Karpas-422 (cell line): ENCODE data around the gene NPDC1. TPM values are rescaled to one million over a fixed set of nuclear protein-coding genes. Genes with fewer than 3 reads are reported as not detected.

Source experiments
- DNase-seq: peaks from one replicate; pipeline ENCODE4 v3.0.0-alpha.2; 2015
- H2AFZ ChIP-seq: fragments of 200-600 bp; sonication (generic); 2 replicates; pipeline ENCODE4 v1.6.1; 2014; ENCODE audit warnings: antibody characterized with exemption, low read length, mixed read lengths
- H3K27ac ChIP-seq: fragments of 200-600 bp; sonication (generic); 2 replicates; pipeline ENCODE4 v1.5.1; 2014; ENCODE audit warnings: mild to moderate bottlenecking, low read length, moderate library complexity
- H3K27me3 ChIP-seq: fragments of 200-600 bp; sonication (generic); 2 replicates; pipeline ENCODE4 v1.6.1; 2014; ENCODE audit warnings: low read length, mixed read lengths
- H3K36me3 ChIP-seq: fragments of 200-600 bp; sonication (generic); 2 replicates; pipeline ENCODE4 v1.6.1; 2014; ENCODE audit warnings: low read length, mixed read lengths; ENCODE audit not compliant: insufficient read depth
- H3K4me1 ChIP-seq: fragments of 200-600 bp; sonication (generic); 2 replicates; pipeline ENCODE4 v1.6.1; 2014; ENCODE audit warnings: mild to moderate bottlenecking, low read length, mixed read lengths
- H3K4me2 ChIP-seq: fragments of 200-600 bp; sonication (generic); 2 replicates; pipeline ENCODE4 v1.6.1; 2014; ENCODE audit warnings: low read length, low read depth, mild to moderate bottlenecking; ENCODE audit not compliant: poor library complexity, severe bottlenecking
- H3K4me3 ChIP-seq: fragments of 200-600 bp; sonication (generic); 2 replicates; pipeline ENCODE4 v1.5.1; 2014; ENCODE audit warnings: mild to moderate bottlenecking, antibody characterized with exemption, low read length, mixed read lengths
- H3K79me2 ChIP-seq: fragments of 200-600 bp; sonication (generic); 2 replicates; pipeline ENCODE4 v1.6.1; 2014; ENCODE audit warnings: mild to moderate bottlenecking, low read length, mixed read lengths
- H3K9ac ChIP-seq: fragments of 200-600 bp; sonication (generic); 2 replicates; pipeline ENCODE4 v1.6.0; 2014; ENCODE audit warnings: low read length
- H3K9me2 ChIP-seq: fragments of 200-600 bp; sonication (generic), shearing (Covaris generic); replicated peaks from 2 replicates; pipeline ENCODE4 v1.6.0; 2014; ENCODE audit warnings: mild to moderate bottlenecking, low read length, moderate library complexity; ENCODE audit not compliant: insufficient read depth
- H3K9me3 ChIP-seq: fragments of 300-700, 200-600 bp; sonication (generic); 2 replicates; pipeline ENCODE4 v1.6.1; 2014; ENCODE audit warnings: low read length, mixed read lengths
- H4K20me1 ChIP-seq: fragments of 200-600 bp; sonication (generic); 2 replicates; pipeline ENCODE4 v1.6.1; 2014; ENCODE audit warnings: mild to moderate bottlenecking, antibody characterized with exemption, low read length, low read depth; ENCODE audit not compliant: insufficient read depth
- total RNA-seq: library from RNA; depleted of rRNA; stranded (reverse); fragments of >200 nt; shearing (Covaris generic); gene quantifications from 2 replicates; pipeline ENCODE4 v1.2.3, GENCODE V29; 2014; ENCODE audit warnings: low replicate concordance

NPDC1 gene
- total RNA-seq, 1 experiment from 2014 or later, result not detected

DNA sequence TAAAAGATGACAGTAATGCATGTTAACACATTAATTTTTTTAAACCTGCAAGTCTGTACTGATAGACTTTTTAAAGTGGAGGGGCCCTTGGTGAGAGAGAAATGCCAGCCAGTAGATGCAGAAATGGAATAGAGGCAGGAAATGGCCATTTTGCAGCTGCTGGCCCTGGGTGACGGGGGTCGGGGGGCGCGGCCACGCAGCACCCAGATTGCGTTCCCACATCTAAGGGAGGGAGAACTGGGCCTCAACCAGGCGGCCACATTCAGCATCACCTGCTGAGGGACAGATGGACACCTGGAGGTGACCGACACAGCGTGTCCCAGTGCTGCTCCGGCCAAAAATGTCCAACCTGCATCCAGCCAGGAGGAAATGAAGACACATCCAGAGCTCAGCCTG, 43.3 kb downstream of the NPDC1 start:
- Histone ChIP-seq H3K4me2 (no peak overlapping the region), H3K9me2 (no peaks in the 10 kb centered on the region), H3K79me2 (no peaks in the 10 kb centered on the region), H3K27ac (no peak overlapping the region), H4K20me1 (no peaks in the 10 kb centered on the region), H3K9ac (no peak overlapping the region), H3K4me3 (no peak overlapping the region), H2AFZ (no peak overlapping the region), H3K9me3 (no peaks in the 10 kb centered on the region), H3K36me3 (no peaks in the 10 kb centered on the region), H3K27me3 (no peaks in the 10 kb centered on the region), H3K4me1 (peaks cover 9% of the 10 kb centered on the region)
- no peak for DNase-seq

DNA sequence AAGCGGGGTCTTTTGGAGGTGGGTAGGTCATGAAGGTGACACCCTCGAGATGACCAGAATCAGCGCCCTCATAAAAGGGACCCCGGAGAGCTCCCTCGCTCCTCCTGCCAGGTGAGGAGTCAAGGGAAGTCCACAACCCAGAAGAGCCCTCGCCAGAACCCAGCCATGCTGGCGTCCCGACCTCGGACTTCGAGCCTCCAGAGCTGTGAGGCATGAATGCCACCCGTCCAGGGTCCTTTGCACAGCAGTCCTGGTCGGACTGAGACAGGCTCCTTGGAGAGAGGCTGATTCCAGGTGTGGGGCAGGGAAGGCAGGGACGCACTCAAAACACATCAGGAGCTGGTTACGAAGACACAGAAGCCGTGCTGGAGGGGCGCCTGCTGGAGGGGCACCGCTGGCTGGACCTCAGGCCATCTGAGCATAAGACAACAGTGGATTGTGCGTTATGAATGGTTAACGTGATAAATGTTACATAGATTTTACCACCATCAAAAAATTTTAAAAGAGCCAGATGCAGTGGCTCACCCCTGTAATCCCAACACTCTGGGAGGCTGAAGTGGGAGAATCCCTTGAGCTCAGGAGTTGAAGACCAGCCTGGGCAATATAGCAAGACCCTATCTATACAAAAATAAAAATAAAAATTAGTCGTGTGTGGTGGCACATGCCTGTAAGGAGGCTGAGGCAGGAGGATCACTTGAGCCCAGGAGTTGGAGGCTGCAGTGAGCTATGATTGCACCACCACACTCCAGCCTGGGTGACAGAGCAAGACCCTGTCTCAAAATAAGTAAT, 43.9 kb downstream of the NPDC1 start:
- no peak overlapping the region for H3K4me3 ChIP-seq
- H3K4me2 ChIP-seq, result no peak overlapping the region
- H3K9me2 ChIP-seq, result no peaks in the 10 kb centered on the region
- DNase-seq, result no peak
- H3K79me2 ChIP-seq, result no peaks in the 10 kb centered on the region
- peaks cover 9% of the 10 kb centered on the region for H3K4me1 ChIP-seq
- H4K20me1 ChIP-seq, result no peaks in the 10 kb centered on the region
- H3K36me3 ChIP-seq, result no peaks in the 10 kb centered on the region
- no peak overlapping the region for H3K9ac ChIP-seq
- H3K27ac ChIP-seq, result no peak overlapping the region
- no peaks in the 10 kb centered on the region for H3K9me3 ChIP-seq
- H2AFZ ChIP-seq, result no peak overlapping the region
- no peaks in the 10 kb centered on the region for H3K27me3 ChIP-seq

DNA sequence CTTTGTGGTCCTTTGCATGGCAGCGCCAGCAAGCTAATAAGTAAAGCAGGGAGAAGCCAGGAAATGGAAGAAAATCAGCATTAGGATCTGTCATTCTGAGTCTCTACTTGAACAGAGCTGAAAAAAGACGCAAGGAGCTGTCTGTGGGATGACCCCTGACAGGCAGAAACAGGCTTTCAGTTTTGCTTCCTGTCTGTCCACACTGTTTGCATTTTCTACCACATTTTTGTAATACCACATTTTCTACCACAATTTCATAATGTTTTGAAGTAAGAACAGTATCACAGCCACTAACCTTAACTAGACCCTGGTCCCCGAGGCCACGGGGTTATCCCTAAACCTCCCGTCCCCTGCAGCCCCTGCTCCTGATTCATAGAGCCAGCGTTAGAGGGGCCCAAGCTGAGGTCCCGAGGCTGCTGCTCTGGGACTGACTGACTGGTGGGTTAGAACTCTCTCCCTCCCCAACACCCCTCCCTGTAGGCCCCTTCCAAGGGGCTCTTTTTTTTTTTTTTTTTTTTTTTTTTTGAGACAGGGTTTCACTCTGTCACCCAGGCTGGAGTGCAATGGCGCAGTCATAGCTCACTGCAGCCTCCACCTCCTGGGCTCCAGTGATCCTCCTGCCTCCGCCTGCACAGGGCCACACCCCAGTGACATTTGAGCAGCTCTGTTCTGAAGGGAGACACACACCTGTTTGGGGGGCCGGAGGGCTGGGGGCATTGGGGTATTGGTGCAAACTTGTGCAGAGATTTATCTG, 45.6 kb downstream of the NPDC1 start:
- no peaks in the 10 kb centered on the region for H3K9me2 ChIP-seq
- no peak overlapping the region for H3K27ac ChIP-seq
- H3K79me2 ChIP-seq, result no peaks in the 10 kb centered on the region
- no peaks in the 10 kb centered on the region for H3K9me3 ChIP-seq
- peak overlapping the region; percentile 42 for H3K9ac ChIP-seq
- no peaks in the 10 kb centered on the region for H4K20me1 ChIP-seq
- H2AFZ ChIP-seq, result peak overlapping the region; percentile 65; the same call in 1 of the 2 replicates
- DNase-seq, result no peak
- no peaks in the 10 kb centered on the region for H3K36me3 ChIP-seq
- no peak overlapping the region for H3K4me3 ChIP-seq
- H3K27me3 ChIP-seq, result no peaks in the 10 kb centered on the region
- H3K4me2 ChIP-seq, result peak overlapping the region; percentile 14
- H3K4me1 ChIP-seq, result peaks cover 14% of the 10 kb centered on the region

DNA sequence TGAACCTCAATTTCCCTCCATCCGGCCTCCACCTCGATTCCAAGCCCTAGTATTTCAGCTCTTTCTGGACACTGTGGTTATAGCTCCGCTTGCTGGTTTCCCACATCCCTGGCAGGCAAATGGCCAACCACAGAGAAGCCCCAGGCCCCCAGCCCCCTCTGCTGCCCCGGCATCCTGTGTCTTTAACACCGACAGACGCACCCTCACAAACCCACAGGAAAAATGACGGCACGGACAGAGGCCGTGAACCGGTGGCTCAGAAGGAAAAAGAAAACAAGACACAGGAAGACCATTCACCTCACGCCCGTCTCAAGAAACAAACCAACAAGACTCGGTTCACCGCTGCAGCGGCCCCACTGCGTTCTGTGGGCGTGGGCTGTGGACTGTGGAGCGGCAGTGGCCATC, 48.1 kb downstream of the NPDC1 start:
- no peaks in the 10 kb centered on the region for H3K9me3 ChIP-seq
- H3K27ac ChIP-seq, result no peak overlapping the region
- no peaks in the 10 kb centered on the region for H3K27me3 ChIP-seq
- H3K4me2 ChIP-seq, result no peak overlapping the region
- H3K4me1 ChIP-seq, result peaks cover 24% of the 10 kb centered on the region
- H3K9ac ChIP-seq, result no peak overlapping the region
- H3K4me3 ChIP-seq, result no peak overlapping the region
- no peak for DNase-seq
- 0 out of 2 replicates have a peak, but pooled peaks cover 5% of the 10 kb centered on the region for H3K79me2 ChIP-seq
- H3K36me3 ChIP-seq, result no peaks in the 10 kb centered on the region
- no peaks in the 10 kb centered on the region for H3K9me2 ChIP-seq
- no peak overlapping the region for H2AFZ ChIP-seq
- peaks cover 6% of the 10 kb centered on the region; the same call in 1 of the 2 replicates for H4K20me1 ChIP-seq

DNA sequence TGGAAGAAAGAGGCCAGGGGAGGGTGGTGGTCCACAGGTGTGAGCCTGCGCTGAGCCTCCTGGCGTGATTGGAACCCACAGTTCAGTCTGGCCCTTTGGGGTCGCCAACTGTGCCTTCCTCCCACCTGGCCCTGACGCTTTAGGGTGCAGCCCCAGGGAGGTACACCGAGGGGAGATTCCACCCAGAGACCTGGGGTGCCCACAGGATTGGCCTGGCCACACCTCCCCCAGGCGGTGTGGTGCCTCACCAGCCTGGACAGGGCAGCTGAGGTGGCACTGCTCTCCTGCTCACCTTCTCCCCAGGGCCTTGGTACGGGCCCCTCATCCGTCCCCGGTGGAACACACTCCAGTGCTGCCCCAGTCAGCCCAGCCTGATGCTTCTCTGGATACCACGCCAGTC, 48.6 kb downstream of the NPDC1 start:
- H3K4me2 ChIP-seq, result no peak overlapping the region
- H3K4me1 ChIP-seq, result peaks cover 29% of the 10 kb centered on the region
- H4K20me1 ChIP-seq, result peaks cover 6% of the 10 kb centered on the region; the same call in 1 of the 2 replicates
- no peak for DNase-seq
- H3K27ac ChIP-seq, result no peak overlapping the region
- no peaks in the 10 kb centered on the region for H3K27me3 ChIP-seq
- no peak overlapping the region for H3K9ac ChIP-seq
- no peak overlapping the region for H3K4me3 ChIP-seq
- H3K9me2 ChIP-seq, result no peaks in the 10 kb centered on the region
- no peaks in the 10 kb centered on the region for H3K36me3 ChIP-seq
- H3K9me3 ChIP-seq, result no peaks in the 10 kb centered on the region
- 0 out of 2 replicates have a peak, but pooled peaks cover 5% of the 10 kb centered on the region for H3K79me2 ChIP-seq
- H2AFZ ChIP-seq, result no peak overlapping the region

DNA sequence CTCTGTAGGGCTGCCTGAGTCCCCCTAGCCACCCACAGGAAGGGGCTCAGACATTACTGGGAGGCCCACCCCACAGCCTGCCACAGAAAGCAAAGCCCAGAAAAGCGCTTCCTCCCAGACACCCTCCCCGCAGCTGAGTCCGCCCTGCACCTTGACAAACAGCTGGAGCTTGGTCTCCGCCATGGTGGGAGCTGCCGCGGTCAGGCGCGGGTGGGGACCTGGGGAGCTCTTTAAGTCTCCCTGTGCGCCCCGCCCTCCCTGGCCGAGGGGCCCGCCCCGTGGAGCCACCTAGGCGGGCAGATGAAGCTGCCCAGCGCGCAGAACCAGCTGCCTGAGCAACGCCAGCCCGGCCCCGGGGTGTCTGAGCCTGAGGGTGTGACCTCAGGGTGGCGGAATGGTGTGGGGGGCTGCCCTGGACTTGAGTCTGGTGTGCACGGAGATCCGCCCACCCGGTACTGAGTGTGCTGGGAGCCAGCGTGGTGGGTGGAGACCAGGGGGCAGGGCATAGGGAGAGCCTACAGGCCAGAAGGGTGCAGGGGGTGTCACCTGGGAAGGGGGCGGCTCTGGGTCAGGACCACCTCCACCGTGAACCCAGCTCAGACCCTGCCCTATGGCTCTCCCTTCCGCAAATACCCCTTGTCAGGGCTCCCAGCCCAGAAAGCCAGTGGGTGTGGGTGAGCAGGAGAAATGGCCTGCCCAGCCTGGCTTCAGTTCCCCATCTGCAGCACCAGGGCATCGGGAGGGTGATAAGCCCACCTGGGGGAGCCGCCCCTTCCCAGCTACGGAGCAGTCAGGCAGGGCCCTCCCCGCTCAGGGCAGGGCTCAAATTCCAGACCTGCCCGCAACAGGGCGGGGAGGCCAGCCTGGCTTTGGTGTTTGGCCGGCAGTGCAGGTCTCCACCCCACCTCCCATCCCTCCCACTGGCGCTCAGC, 49.4 kb downstream of the NPDC1 start, which contains the start of gene CLIC3:
TSS of gene CLIC3 (minus strand) at position 208 of the 932 bp plus-strand sequence. CDS start at position 183, 25 bp downstream.
- Histone ChIP-seq H3K9ac (no peak within 1 kb of the TSS), H3K27ac (no peak within 1 kb of the TSS), H4K20me1 (peaks cover 6% of the 10 kb centered on the region; the same call in 1 of the 2 replicates), H3K4me1 (peaks cover 30% of the 10 kb centered on the region), H3K4me3 (no peak within 1 kb of the TSS), H3K36me3 (no peaks in the 10 kb centered on the region), H2AFZ (no peak within 1 kb of the TSS), H3K9me3 (no peaks in the 10 kb centered on the region), H3K79me2 (0 out of 2 replicates have a peak, but pooled peaks cover 5% of the 10 kb centered on the region), H3K4me2 (peak within 1 kb of the TSS; percentile 30), H3K9me2 (no peaks in the 10 kb centered on the region), H3K27me3 (no peaks in the 10 kb centered on the region)
- peak; percentile 66 for DNase-seq

DNA sequence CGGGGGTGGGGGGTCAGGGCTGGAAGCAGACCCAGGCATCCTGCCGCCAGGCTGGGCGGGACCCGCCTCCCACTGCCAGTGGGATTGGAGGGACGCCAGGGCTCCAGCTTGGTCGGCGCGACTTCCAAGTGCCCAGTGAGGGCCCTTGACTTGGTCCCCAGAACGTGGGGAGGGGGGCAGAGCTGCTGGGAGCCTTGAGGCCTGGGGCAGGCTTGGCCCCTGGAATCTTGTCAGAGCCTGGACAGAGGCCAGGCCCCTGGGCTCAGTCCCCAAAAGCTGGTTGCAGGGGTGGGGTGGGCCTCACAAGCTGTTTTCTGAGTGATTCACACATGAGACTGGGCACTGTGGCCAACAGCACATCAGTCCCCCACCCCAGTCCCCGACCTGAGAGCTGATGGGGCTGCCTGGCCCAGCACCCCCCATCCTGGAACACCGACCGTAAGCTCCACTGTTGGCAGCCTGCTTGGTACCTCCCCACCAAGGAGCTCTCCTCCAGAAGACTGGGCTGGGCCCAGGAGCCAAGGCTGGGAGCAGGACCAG, 50.1 kb downstream of the NPDC1 start:
- Histone ChIP-seq H3K4me1 (peaks cover 30% of the 10 kb centered on the region), H3K4me3 (no peak overlapping the region), H3K79me2 (0 out of 2 replicates have a peak, but pooled peaks cover 5% of the 10 kb centered on the region), H3K36me3 (no peaks in the 10 kb centered on the region), H3K27ac (no peak overlapping the region), H3K4me2 (peak overlapping the region; percentile 30), H3K9me3 (no peaks in the 10 kb centered on the region), H3K27me3 (no peaks in the 10 kb centered on the region), H4K20me1 (peaks cover 6% of the 10 kb centered on the region; the same call in 1 of the 2 replicates), H3K9me2 (no peaks in the 10 kb centered on the region), H3K9ac (no peak overlapping the region), H2AFZ (no peak overlapping the region)
- DNase-seq, result no peak
